Activated CD4-positive, CD25-positive, alpha-beta regulatory T cell treated with anti-CD3 and anti-CD28 coated beads, Interleukin-2, amount 50 U/mL, for 16 hours (primary cell): ENCODE data around the gene IGSF9.
"Not testable (repeated sequence)": the region's sequence is repeated elsewhere in the genome, so short reads cannot be mapped to it uniquely, and the experiment has no call there.

Source experiments
- DNase-seq: peaks from one replicate; pipeline ENCODE4 v3.0.0-alpha.2; 2020; ENCODE audit warnings: low read depth, low spot score

Gene IGSF9

GRCh38 chr1:159921251-159921650 lies 24.2 kb downstream of the IGSF9 start:
- no peak for DNase-seq

GRCh38 chr1:159920651-159921050 lies 24.8 kb downstream of the IGSF9 start:
- no peak for DNase-seq

GRCh38 chr1:159920202-159920601 lies 25.2 kb downstream of the IGSF9 start:
- no peak for DNase-seq

- no peak for DNase-seq
These were observed 26.1 kb downstream of the IGSF9 start for GRCh38 chr1:159919236-159919865.

- no peak for DNase-seq
These were observed 26.8 kb downstream of the IGSF9 start for GRCh38 chr1:159918352-159919200.

GRCh38 chr1:159917533-159918351 lies 27.7 kb downstream of the IGSF9 start:
- no peak for DNase-seq

GRCh38 chr1:159916242-159917051 lies 29.0 kb downstream of the IGSF9 start:
- DNase-seq = no peak

GRCh38 chr1:159915571-159916241 lies 29.7 kb downstream of the IGSF9 start:
- DNase-seq = no peak

- no peak for DNase-seq
These were observed 31.0 kb downstream of the IGSF9 start for GRCh38 chr1:159914252-159915018.

GRCh38 chr1:159913451-159914192 lies 31.8 kb downstream of the IGSF9 start:
- DNase-seq = no peak

- DNase-seq = no peak
These were observed 33.9 kb downstream of the IGSF9 start for GRCh38 chr1:159911326-159912070.

GRCh38 chr1:159908031-159908940 lies 37.1 kb downstream of the IGSF9 start:
- DNase-seq = no peak

- DNase-seq = no peak
These were observed 38.5 kb downstream of the IGSF9 start for GRCh38 chr1:159906960-159907359.

- DNase-seq = not testable (repeated sequence)
These were observed 41.4 kb downstream of the IGSF9 start for GRCh38 chr1:159904036-159904435.

- no peak for DNase-seq
These were observed 42.9 kb downstream of the IGSF9 start for GRCh38 chr1:159902541-159902940.

GRCh38 chr1:159900755-159901360 lies 44.6 kb downstream of the IGSF9 start:
- DNase-seq = no peak

- no peak for DNase-seq
These were observed 45.2 kb downstream of the IGSF9 start, which contains the start of gene CFAP45 for GRCh38 chr1:159900086-159900680. Gene CFAP45 (minus strand): TSS chr1:159900165. CDS start chr1:159900098, 67 bp downstream.
